AG10803 (cell line): ENCODE data around the gene RNF44.
A peak's percentile ranks its signal among the peaks of the same experiment; 100 is the strongest.

Experiments used
- DNase-seq: peaks from one replicate; pipeline ENCODE4 v3.0.0; 2010; ENCODE audit warnings: low read depth
- H3K4me3 ChIP-seq: 2 replicates; pipeline ENCODE4 v1.5.1; 2011; ENCODE audit warnings: mild to moderate bottlenecking, low read length, control low read depth
- TF ChIP-seq, protein P1 (sequence below): conservative IDR thresholded peaks from 2 replicates; pipeline ENCODE4 v1.5.1; 2011; ENCODE audit warnings: mild to moderate bottlenecking, low read length, control low read depth, inconsistent platforms

RNF44 gene

DNA sequence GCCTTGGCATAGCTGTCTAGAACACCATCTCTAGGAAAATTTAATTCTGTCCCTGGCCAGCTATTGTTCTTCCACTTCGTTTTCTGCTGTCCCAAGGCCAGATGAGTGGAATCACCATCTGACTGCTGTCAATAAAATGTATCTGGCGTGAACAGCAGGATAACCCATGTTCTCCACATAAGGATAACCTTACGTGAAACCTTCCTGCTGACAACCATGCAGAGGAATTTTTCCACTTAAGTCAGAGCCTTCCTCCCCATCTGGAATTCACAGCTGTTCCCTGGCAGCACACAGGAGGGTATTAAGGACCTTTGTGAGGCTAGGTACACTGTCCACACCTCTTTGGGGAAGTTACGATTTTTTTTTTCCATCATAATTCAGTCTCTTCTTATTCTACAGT, 28.6 kb downstream of the RNF44 start:
- no peak overlapping the region for H3K4me3 ChIP-seq
- DNase-seq, result peak; percentile 29
- TF ChIP-seq, protein P1, sequence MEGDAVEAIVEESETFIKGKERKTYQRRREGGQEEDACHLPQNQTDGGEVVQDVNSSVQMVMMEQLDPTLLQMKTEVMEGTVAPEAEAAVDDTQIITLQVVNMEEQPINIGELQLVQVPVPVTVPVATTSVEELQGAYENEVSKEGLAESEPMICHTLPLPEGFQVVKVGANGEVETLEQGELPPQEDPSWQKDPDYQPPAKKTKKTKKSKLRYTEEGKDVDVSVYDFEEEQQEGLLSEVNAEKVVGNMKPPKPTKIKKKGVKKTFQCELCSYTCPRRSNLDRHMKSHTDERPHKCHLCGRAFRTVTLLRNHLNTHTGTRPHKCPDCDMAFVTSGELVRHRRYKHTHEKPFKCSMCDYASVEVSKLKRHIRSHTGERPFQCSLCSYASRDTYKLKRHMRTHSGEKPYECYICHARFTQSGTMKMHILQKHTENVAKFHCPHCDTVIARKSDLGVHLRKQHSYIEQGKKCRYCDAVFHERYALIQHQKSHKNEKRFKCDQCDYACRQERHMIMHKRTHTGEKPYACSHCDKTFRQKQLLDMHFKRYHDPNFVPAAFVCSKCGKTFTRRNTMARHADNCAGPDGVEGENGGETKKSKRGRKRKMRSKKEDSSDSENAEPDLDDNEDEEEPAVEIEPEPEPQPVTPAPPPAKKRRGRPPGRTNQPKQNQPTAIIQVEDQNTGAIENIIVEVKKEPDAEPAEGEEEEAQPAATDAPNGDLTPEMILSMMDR, result no peak

DNA sequence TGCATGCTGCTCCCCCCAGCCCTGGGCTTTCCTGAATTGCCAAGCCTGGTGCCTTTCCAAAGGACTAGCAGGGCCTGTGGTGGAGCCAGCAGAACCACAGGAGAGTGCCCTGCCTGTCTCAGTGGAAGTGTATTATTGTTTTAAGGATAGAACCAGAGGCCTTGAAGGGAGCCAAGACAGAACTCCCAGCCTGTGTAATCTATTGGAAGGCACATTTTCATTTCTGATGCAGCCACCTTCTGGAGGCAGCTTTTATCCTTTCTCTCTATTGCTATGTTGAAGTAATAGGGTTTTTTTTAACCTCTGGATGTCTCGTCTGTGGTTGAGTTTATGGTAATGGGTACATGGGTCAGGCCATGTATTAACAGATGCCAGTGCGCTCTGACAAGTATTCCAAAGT, 29.3 kb downstream of the RNF44 start:
- no peak overlapping the region for H3K4me3 ChIP-seq
- TF ChIP-seq, protein P1, result no peak
- DNase-seq, result no peak

DNA sequence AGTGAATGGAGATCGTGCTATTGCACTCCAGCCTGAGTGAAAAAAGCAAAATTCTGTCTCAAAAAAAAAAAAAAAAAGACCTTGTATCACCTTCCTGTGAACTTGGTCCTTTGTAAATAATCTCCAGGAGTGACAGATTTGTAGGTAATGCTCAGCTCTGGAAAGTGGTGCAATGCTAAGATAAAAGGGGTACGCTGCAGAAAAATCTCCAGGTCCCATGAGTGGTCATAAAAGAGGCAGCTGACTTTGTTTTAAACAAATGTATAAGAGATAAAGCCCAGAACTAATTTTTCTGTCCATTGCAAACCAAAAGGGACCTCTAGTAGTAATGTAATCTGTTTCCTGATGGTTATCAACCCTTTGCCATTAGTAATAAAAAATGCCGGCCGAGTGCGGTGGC, 33.7 kb downstream of the RNF44 start:
- DNase-seq, result no peak
- TF ChIP-seq, protein P1, result no peak
- no peak overlapping the region for H3K4me3 ChIP-seq

DNA sequence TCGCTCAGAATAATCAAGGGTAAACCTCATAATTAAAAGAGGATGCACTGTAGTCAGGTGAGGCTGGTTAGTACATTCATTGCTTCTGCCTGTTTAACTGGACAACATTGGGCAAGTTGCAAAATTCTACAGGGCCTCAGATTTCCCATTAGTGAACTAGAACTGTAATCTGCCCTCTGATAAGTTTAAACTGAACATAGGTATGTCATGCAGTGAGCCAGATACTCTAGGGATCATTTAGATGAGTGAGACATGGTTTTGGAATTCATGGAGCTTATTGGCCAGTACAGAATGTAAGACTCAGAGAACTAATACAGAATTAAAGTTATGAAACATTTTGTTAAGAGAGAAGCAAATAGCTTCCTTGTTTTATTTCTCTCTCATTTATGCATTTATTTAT, 35.9 kb downstream of the RNF44 start:
- TF ChIP-seq, protein P1, result no peak
- H3K4me3 ChIP-seq, result no peak overlapping the region
- DNase-seq, result peak; percentile 87

DNA sequence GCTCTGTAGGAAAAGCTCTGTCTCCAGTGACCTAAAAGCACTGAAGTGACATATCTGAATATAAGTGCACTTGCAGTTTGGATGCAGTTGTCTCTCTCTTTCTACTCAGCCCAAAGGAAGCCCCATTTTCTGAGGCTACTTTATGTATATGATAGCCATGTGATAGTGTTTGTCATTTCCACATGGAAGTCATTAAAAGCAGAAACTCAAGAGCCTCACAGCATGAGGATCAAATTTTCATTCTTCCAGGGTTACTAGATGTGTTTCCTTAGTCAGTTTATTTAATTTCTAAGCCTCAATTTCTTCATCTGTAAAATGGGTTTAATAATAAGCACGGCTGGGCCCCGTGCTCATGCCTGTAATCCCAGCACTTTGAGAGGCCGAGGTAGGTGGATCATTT, 36.7 kb downstream of the RNF44 start:
- TF ChIP-seq, protein P1, result no peak
- H3K4me3 ChIP-seq, result no peak overlapping the region
- peak; percentile 9 for DNase-seq

DNA sequence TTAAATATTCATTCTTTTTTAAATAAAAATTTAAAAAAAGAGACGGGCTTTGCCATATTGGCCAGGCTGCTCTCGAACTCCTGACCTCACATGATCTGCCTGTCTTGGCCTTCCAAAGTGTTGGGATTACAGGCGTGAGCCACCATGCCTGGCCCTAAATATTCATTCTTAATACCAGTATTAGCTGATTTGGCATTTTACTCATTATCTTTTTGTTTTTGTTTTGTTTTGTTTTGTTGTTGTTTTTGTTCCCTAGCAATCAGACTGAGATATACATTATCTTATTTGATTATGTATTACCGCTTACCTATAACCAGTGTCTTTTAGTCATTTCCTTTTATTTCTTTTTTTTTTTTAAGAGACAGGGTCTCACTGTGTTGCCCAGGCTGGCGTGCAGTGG, 37.9 kb downstream of the RNF44 start:
- TF ChIP-seq, protein P1, result no peak
- DNase-seq, result no peak
- H3K4me3 ChIP-seq, result no peak overlapping the region

DNA sequence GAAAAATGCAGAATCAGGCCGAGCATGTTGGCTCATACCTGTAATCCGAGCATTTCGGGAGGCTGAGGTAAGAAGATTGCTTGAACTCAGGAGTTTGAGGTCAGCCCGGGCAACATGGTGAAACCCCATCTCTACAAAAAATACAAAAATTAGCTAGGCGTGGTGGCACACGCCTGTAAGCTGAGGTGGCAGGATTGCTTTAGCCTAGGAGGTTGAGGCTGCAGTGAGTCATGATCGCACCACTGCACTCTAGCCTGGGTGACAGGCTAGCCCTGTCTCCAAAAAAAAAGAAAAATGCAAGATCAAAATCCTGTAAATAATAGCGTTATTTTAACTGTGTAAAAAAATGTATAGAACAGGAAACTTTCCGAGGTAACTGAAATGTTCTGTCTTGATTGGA, 39.4 kb downstream of the RNF44 start:
- TF ChIP-seq, protein P1, result no peak
- H3K4me3 ChIP-seq, result no peak overlapping the region
- peak; percentile 15 for DNase-seq
